ENCODE data around the gene SRSF3.

- TF ChIP-seq, protein P1, sequence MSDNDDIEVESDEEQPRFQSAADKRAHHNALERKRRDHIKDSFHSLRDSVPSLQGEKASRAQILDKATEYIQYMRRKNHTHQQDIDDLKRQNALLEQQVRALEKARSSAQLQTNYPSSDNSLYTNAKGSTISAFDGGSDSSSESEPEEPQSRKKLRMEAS (IDR thresholded peaks at IDR 0.05) = no peak
- TF ChIP-seq POLR2A (IDR thresholded peaks at IDR 0.05; ENCODE audit: low read length) = no peak
- TF ChIP-seq RAD21 (conservative IDR thresholded peaks at IDR 0.05 in 1 of 2, IDR thresholded peaks at IDR 0.05 in 1 of 2) = no peak
These were observed 4.7 kb downstream of the SRSF3 start for GRCh38 chr6:36598739-36599318.

Measured in A549 (cell line).